Activated naive CD8-positive, alpha-beta T cell treated with anti-CD3 and anti-CD28 coated beads for 36 hours (primary cell): ENCODE data around the gene TOMM40. TPM values are rescaled to one million over a fixed set of nuclear protein-coding genes. Genes with fewer than 3 reads are reported as not detected.

Experiments
- DNase-seq: peaks from one replicate; pipeline ENCODE4 v3.0.0; 2021
- H3K27ac Mint-ChIP-seq: one replicate; pipeline ENCODE4 v1.8.0; 2022; ENCODE audit warnings: mild to moderate bottlenecking, moderate library complexity, mixed read lengths
- H3K27me3 Mint-ChIP-seq: one replicate; pipeline ENCODE4 v1.8.0; 2022; ENCODE audit warnings: mild to moderate bottlenecking, mixed read lengths
- H3K36me3 Mint-ChIP-seq: one replicate; pipeline ENCODE4 v1.8.0; 2021; ENCODE audit warnings: mild to moderate bottlenecking, mixed read lengths
- H3K4me1 Mint-ChIP-seq: one replicate; pipeline ENCODE4 v1.8.0; 2021; ENCODE audit warnings: mixed read lengths
- H3K4me3 Mint-ChIP-seq: one replicate; pipeline ENCODE4 v1.8.0; 2022; ENCODE audit warnings: mild to moderate bottlenecking, moderate library complexity, mixed read lengths
- H3K9me3 Mint-ChIP-seq: one replicate; pipeline ENCODE4 v1.8.0; 2022; ENCODE audit warnings: mixed read lengths
- total RNA-seq, 2 experiments: library from RNA; stranded (reverse); gene quantifications; one replicate each; pipeline ENCODE4 v1.2.3, GENCODE V29; 2021

TOMM40 gene
- total RNA-seq, 2 experiments from 2014 or later: 235 to 236 TPM

DNA sequence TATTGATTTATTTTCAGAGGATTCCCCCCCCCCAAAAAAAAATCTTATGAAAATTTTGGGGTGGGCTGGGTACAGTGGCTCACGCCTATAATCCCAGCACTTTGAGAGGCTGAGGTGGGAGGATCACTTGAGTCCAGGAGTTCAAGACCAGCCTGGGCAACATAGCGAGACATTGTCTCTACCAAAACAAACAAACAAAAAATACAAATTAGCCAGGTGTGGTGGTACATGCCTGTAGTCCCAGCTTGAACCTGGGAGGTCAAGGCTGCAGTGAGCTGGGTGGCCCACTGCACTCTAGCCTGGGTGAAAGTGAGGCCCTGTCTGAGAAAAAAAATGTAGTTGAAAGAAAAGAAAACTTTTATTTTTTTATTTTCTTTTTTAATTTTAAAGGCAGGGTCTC, 27.1 kb upstream of the TOMM40 start:
- no peaks in the 10 kb centered on the region for H3K4me1 Mint-ChIP-seq
- no peak for DNase-seq
- no peak overlapping the region for H3K4me3 Mint-ChIP-seq

GRCh38 chr19:44865196-44865767, 25.8 kb upstream of the TOMM40 start:
- Mint-ChIP-seq H3K4me3 (no peak overlapping the region), H3K27me3 (no peaks in the 10 kb centered on the region), H3K9me3 (no peaks in the 10 kb centered on the region), H3K27ac (no peak overlapping the region), H3K36me3 (no peaks in the 10 kb centered on the region), H3K4me1 (no peaks in the 10 kb centered on the region)
- no peak for DNase-seq

More for the DNA sequence above, 27.1 kb upstream of the TOMM40 start:
- Mint-ChIP-seq H3K27me3 (no peaks in the 10 kb centered on the region), H3K36me3 (no peaks in the 10 kb centered on the region), H3K27ac (no peak overlapping the region), H3K9me3 (no peaks in the 10 kb centered on the region)

DNA sequence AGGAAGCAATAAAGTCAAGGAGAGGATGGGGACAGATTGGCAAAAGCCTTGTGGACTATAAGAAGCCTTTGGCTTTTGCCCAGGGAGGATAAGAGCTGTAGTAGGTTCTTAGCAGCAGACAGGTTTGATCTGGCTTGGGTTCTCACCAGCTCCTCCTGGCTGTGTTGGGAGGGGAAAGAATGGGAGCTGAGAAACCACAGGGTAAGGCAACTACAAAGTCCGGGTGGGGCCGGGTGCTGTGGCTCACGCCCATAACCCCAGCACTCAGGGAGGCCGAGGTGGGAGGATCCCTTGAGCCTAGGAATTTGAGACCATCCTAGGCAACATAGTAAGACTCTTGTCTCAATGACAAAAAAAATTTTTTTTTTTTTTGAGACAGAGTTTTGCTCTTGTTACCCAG, 24.4 kb upstream of the TOMM40 start:
- Mint-ChIP-seq H3K27ac (no peak overlapping the region), H3K4me3 (no peak overlapping the region)

GRCh38 chr19:44867578-44867977, 23.5 kb upstream of the TOMM40 start:
- Mint-ChIP-seq H3K4me3 (no peak overlapping the region), H3K27me3 (no peaks in the 10 kb centered on the region), H3K4me1 (no peaks in the 10 kb centered on the region), H3K27ac (no peak overlapping the region), H3K36me3 (no peaks in the 10 kb centered on the region), H3K9me3 (no peaks in the 10 kb centered on the region)
- DNase-seq: no peak

More for the DNA sequence above, 24.4 kb upstream of the TOMM40 start:
- Mint-ChIP-seq H3K9me3 (no peaks in the 10 kb centered on the region), H3K4me1 (no peaks in the 10 kb centered on the region), H3K36me3 (no peaks in the 10 kb centered on the region), H3K27me3 (no peaks in the 10 kb centered on the region)
- no peak for DNase-seq

- no peaks in the 10 kb centered on the region for H3K36me3 Mint-ChIP-seq
- H3K4me3 Mint-ChIP-seq: no peak overlapping the region
- H3K27ac Mint-ChIP-seq: no peak overlapping the region
- no peak for DNase-seq
- H3K4me1 Mint-ChIP-seq: no peaks in the 10 kb centered on the region
- no peaks in the 10 kb centered on the region for H3K9me3 Mint-ChIP-seq
- H3K27me3 Mint-ChIP-seq: no peaks in the 10 kb centered on the region
Observed at GRCh38 chr19:44869733-44870470, 21.2 kb upstream of the TOMM40 start.

- Mint-ChIP-seq H3K36me3 (no peaks in the 10 kb centered on the region), H3K4me1 (peaks cover 4% of the 10 kb centered on the region), H3K27me3 (no peaks in the 10 kb centered on the region), H3K4me3 (no peak overlapping the region), H3K9me3 (no peaks in the 10 kb centered on the region), H3K27ac (no peak overlapping the region)
- no peak for DNase-seq
Observed at GRCh38 chr19:44871809-44872208, 19.2 kb upstream of the TOMM40 start.

DNA sequence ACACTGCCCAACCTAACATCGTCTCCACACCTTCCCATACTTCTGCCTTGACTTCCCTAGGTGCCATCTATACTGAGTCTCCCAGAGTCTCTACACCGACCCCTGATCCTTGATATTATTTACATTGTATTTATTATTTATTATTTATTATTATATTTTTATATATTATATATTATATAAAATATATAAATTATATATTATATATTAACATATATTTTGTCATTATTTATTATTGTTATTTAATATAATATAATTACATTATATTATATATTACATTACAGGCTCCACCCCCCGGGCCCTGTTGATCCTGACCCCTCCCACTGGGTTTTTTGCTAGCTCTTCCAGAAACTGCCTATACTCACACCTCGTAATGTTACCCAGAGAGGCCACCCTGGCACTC, 18.4 kb upstream of the TOMM40 start:
- no peak for DNase-seq
- Mint-ChIP-seq H3K27ac (no peak overlapping the region), H3K4me1 (peaks cover 11% of the 10 kb centered on the region)

GRCh38 chr19:44874317-44874716, 16.7 kb upstream of the TOMM40 start:
- Mint-ChIP-seq H3K36me3 (no peaks in the 10 kb centered on the region), H3K27ac (no peak overlapping the region), H3K27me3 (no peaks in the 10 kb centered on the region), H3K9me3 (no peaks in the 10 kb centered on the region), H3K4me3 (no peak overlapping the region), H3K4me1 (peaks cover 11% of the 10 kb centered on the region)
- DNase-seq: no peak

More for the DNA sequence above, 18.4 kb upstream of the TOMM40 start:
- H3K36me3 Mint-ChIP-seq: no peaks in the 10 kb centered on the region
- H3K27me3 Mint-ChIP-seq: no peaks in the 10 kb centered on the region
- H3K9me3 Mint-ChIP-seq: no peaks in the 10 kb centered on the region
- no peak overlapping the region for H3K4me3 Mint-ChIP-seq

- no peak for DNase-seq
- Mint-ChIP-seq H3K27me3 (no peaks in the 10 kb centered on the region), H3K4me3 (no peak overlapping the region), H3K36me3 (no peaks in the 10 kb centered on the region), H3K4me1 (peaks cover 11% of the 10 kb centered on the region), H3K9me3 (no peaks in the 10 kb centered on the region), H3K27ac (no peak overlapping the region)
Observed at GRCh38 chr19:44875666-44876451, 15.2 kb upstream of the TOMM40 start.

DNA sequence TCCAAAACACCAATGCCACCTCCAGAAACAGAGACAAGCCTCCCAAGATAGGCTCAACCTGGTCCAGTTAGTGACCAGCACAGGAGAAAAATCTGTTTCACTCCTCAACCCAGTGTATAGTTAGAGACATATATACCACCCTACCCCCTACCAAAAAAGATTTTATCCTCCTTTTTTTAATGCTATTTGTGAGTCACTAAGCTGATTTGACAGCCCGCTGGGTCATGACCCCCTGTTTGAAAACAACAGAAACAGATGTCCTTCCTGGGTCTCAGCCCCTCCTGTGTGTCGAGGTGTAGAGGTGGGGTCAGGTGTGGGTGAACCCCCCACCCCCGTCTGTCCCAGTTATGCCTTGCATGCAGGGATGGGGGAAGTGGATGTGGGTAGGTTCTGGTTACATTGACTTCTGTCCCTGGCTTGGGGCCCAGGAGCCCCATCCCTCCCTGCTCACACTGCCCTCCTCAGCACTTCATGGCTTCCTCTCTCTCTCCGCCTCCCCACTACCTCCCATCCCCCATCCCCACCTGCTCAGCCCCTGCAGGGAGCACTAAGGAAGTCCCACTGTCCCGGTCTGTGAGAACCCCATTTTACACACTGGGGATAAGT, 14.0 kb upstream of the TOMM40 start:
- Mint-ChIP-seq H3K36me3 (no peaks in the 10 kb centered on the region), H3K27me3 (no peaks in the 10 kb centered on the region), H3K4me3 (no peak overlapping the region)

GRCh38 chr19:44878120-44878865, 12.8 kb upstream of the TOMM40 start:
- Mint-ChIP-seq H3K9me3 (no peaks in the 10 kb centered on the region), H3K36me3 (no peaks in the 10 kb centered on the region), H3K4me1 (peaks cover 11% of the 10 kb centered on the region), H3K4me3 (no peak overlapping the region), H3K27ac (no peak overlapping the region), H3K27me3 (no peaks in the 10 kb centered on the region)
- DNase-seq: no peak

More for the DNA sequence above, 14.0 kb upstream of the TOMM40 start:
- peaks cover 11% of the 10 kb centered on the region for H3K4me1 Mint-ChIP-seq
- no peak for DNase-seq
- H3K9me3 Mint-ChIP-seq: no peaks in the 10 kb centered on the region
- no peak overlapping the region for H3K27ac Mint-ChIP-seq

- Mint-ChIP-seq H3K9me3 (no peaks in the 10 kb centered on the region), H3K4me1 (peaks cover 11% of the 10 kb centered on the region), H3K4me3 (no peak overlapping the region), H3K27me3 (no peaks in the 10 kb centered on the region), H3K27ac (no peak overlapping the region), H3K36me3 (no peaks in the 10 kb centered on the region)
- DNase-seq: no peak
Observed at GRCh38 chr19:44879309-44880065, 11.6 kb upstream of the TOMM40 start.

DNA sequence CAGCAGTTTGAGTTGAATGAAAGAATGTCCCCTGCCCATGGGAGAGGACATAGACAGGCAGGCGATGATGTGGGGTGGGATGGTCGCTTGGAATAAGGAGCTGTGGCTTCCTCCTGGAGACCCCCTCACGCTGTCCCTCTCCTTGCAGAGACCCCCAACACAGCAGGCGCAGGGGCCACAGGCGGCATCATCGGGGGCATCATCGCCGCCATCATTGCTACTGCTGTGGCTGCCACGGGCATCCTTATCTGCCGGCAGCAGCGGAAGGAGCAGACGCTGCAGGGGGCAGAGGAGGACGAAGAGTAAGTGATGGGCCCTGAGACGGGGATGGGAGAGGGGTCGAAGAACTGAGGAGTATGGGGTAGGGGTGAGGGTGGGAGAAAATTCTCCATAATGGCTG, 9.0 kb upstream of the TOMM40 start:
- DNase-seq: no peak
- Mint-ChIP-seq H3K27me3 (no peaks in the 10 kb centered on the region), H3K27ac (no peak overlapping the region), H3K4me1 (peaks cover 4% of the 10 kb centered on the region), H3K4me3 (no peak overlapping the region), H3K36me3 (no peaks in the 10 kb centered on the region), H3K9me3 (no peaks in the 10 kb centered on the region)
